Activated gamma-delta T cell treated with anti-CD3 and anti-CD28 coated beads, Interleukin-2, amount 50 U/mL, for 16 hours (primary cell): ENCODE data around the gene PAQR7.
A peak's percentile ranks its signal among the peaks of the same experiment; 100 is the strongest.

Experiments
- DNase-seq: peaks from one replicate; pipeline ENCODE4 v3.0.0-alpha.2; 2020; ENCODE audit warnings: low read depth

The PAQR7 gene

DNA sequence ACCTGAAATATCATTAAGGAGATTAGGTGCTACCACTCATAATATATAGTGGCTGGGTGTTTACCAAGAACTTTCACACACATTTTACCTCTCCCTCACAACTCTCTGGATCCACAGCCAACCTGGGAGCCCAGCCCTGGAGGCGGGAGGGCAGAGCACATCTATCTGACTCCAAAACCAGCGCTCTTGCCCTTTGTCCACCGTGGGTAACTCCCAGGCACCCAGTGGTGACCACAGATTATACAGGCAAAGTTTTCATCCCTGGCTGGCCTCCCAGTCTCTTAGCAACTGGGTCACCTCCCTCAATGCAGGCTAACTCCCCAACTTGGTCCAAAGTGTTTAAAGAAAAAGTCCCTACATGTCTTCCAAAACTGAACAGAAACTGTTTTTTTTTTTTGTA is 2.4 kb downstream of the PAQR7 start:
- DNase-seq, result no peak

- DNase-seq, result no peak
These were observed 2.8 kb downstream of the PAQR7 start for GRCh38 chr1:25872713-25873112.

DNA sequence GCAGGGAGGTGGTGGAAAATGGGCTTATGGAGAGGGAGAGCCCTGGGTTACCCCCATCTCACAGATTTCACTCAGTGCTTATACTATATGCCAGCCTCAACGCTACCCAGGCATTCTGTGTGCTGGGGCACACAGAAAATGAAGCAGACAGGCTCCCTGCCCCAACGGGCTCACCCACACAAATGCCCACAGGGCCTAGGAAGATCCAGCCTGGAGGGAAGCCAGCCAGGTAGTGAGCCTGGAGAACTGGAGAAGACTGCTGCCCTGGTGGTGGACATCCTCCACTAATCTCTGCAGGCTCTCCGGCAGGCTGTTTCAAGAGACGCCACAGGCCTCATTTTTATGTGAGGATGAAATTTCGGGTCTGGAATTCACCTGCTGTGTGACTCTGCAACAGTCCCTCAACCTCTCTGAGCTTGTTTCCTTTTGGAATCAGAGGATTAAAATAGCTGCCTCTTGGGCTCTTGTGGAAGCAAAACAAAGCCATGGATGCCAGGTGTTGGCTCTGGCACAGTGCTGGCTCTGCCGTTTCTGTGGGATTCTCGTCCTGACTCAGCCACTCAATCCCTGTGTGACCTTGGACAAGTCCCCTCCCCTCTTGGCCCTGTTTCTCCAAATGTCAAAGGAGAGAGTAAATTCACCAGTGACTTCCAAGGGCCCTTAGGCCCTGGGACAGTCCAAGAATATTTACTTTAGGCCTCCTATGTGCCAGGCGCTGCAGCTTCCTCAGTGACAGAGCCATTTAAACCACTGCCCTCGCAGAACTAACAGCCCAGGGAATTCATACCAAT is 3.6 kb downstream of the PAQR7 start:
- DNase-seq, result no peak

DNA sequence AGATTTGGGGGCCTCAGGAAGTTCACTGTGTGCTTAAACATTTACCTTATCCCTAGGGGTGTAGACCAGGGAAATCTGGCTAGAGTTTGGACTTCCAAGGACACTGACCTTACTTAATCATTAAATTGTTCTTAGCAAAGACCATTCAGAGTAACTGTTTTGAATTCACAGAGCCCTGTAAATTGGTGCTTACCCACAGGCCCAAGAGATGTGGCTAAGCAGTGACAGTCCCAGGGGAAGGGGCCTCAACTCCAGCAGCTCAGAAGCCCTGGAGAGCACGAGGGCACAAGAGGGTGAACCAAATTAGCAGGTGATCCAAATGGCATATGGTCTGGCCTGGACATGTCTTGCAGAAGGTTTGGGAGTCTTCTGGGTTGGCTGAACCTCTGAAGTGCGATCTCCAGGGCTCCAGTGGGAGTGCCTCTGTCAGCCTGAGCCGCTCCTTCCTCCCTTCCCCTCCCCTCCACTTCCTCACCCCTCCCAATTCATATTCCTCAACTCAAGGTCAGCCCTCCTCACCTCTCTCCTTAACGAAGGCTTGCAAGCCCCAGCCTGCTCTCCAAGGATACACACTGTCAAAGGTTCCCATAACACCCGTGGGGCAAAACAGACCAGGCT is 4.3 kb downstream of the PAQR7 start:
- no peak for DNase-seq

DNA sequence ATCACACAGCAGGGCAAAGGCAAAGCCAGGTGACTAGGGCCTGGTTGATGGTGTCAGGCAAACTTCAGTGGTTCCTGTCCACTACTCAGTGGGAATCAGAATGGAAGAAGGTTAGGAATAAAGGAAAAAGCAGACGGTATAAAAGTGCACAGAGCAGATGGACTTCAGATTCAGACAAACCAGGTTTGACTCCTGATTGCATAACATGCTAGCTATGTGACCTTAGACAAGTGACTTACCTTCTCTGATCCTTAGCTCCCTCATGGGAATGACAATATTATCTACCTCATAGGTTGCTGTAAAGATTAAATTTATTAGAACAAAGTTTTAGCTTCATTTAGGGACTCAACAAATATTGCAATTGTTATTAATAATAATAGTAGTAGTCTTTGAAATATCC is 4.9 kb downstream of the PAQR7 start:
- no peak for DNase-seq

DNA sequence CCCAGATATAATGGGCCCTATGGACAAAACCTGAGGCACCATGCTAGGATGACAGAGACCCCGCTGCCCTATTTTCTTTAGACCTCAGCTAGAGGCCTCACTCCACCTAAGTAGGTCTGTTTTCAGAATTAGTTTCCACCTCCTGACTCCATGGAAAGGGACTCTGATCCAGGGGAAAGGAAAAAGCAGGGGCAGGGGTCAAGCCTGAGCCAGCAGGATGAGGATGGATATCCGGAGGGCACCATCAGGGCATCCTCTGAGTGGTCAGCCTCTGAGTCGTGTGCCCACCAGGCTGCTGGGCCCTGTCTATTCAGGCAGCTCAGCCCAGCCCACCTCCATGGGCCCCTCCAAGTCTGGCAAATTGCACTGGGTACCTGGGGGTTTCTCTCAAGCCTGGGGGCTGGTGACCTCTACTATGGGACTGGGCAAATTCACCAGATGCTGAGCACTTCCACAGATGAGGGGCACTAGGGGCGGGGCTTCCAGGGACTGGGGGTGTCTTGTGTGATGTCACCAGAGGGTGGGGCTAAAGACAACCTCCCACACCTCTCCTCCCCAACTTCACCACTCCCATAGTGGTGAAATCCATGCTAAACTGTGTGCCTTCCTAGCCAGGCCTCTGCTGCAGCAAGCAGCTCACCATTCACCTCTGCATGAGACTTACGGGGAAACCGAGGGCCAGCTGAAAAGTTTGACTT is 5.5 kb downstream of the PAQR7 start:
- DNase-seq, result no peak

- DNase-seq, result no peak
These were observed 8.1 kb downstream of the PAQR7 start for GRCh38 chr1:25867210-25867991.

- DNase-seq, result no peak
These were observed 9.2 kb downstream of the PAQR7 start for GRCh38 chr1:25866288-25866687.

DNA sequence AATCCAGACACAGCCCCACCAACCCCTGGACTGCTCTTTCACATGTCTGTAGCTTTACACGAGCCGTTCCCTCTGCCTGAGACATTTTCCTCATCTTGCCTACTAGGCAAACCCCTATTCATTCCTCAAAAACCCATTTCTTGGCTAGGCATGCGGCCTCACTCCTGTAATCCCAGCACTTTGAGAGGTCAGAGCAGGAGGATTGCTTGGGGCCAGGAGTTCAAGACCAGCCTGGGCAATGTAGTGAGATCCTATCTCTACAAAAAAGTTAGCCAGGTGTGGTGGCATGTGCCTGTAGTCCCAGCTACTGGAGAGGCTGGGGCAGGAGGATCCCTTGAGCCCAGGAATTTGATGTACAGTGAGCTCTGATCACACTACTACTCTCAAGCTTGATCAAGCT is 11.1 kb downstream of the PAQR7 start:
- DNase-seq, result no peak

DNA sequence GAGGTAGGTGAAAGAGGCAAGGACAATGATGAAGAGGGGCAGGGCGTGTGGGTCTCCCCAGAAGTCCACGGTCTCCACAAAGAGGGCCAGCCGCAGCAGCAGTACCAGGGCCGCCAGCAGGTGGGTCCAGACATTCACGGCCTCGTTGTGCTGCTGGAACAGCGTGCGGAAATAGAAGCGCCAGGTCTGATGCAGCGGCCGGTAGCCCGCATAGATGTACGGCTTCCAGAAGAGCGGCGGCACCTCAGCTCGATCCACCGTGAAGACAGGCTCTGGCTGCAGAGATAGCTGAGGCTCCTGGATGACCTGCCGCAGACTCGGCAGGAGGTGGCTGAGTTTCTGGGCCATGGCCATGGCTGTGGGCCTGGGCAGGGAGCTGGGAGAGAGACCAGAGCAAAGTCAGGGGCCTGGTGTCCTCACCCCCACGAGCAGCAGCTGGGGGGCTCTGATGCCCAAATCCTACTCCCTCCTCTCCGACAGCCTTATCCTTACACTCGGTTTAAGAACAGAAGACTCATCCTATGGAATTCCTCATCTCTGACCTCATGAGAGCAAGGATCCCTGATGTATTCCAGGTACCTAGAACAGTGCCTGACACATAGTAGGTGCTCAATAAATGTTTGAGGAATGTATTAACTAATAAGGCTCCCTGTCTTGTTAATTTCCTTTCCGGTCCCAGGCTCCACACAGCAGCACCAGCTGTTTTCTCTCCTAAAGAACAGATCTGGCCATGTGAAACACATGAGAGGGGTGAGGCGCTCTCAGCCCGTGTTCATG is 11.8 kb downstream of the PAQR7 start:
- no peak for DNase-seq

DNA sequence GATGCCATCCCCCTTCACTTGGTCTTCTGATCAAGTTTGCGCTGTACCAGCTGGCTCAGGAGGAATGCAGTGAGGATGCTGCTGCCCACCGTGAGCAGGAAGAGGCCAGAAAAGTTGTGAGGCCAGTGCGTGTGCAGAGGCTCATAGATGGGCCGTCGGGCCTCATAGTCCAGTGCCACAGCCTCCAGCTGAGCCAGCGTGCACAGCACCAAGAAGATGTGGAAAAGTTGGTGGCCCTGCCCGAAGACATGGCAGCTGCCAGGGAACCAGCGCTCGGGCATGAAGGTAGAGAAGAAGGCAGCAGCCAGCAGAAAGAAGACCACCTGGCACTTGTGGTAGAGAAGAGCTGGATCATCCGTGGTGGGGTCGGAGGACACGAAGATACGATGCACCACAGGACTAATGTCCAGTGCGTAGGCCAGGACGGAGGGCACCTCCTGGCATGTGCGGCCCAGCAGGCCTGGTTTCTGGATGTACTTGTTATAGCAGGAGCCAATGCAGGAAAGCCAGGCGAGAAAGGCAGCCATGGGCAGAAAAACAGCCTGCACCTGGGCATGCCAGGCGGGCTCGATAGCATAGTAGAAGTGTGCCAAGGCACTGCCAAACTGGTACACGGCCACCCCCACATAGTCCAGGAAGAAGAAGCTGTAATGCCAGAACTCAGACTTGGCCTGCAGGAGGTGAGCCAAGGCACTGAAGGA is 12.6 kb downstream of the PAQR7 start:
- DNase-seq, result no peak

GRCh38 chr1:25861316-25862286 is 13.9 kb downstream of the PAQR7 start:
- no peak for DNase-seq

DNA sequence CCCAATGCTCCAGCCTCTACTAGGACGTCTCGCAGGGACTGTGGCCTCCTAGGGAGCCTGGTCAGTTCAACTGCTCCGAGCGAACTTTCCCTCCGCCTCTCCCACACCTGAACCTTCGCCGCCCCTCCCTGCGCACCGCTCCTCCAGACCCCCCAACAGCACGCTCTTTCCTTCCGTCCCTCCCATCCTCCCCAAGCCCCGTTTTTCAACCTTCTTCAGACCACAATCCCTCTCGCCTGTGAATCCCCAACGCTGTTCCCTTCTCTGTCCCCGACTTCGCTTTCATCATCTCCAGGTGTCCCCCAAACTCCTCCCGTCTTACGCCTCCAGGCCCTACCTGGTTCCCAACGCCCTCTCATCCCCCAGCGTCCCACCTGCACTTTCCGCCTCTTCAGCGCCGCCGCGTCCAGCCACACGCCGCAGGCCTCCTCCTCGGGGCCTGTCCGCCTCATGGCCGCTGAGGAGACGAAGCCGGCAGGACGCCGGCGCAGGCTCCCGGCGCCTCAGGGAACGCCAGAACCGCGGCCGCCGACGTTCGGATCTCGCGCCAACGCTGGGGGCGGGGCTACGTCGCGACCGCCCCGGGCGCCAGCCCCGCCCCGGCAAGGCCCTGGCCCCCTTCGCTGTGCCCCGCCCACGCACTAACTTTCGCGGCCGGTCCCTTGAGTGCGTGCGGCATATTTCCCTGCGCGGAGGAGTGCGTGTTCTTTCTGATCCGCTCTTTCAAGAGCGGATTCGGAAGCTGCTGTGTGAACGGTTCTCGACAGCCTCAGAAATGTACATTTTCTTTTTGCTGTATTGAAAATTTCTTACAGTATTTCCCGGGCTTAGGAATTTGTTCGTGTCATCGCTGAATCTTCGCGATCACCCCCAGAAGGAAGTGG is 16.4 kb downstream of the PAQR7 start, which contains the start of gene AUNIP:
Gene AUNIP, minus strand, starts transcription at position 552 of the 884 bp plus-strand sequence. Its CDS starts 100 bp downstream, at position 452.
- peak; percentile 85 for DNase-seq

GRCh38 chr1:25858494-25858893 is 17.0 kb downstream of the PAQR7 start:
- no peak for DNase-seq

- DNase-seq, result no peak
These were observed 18.7 kb downstream of the PAQR7 start for GRCh38 chr1:25856856-25857255.

DNA sequence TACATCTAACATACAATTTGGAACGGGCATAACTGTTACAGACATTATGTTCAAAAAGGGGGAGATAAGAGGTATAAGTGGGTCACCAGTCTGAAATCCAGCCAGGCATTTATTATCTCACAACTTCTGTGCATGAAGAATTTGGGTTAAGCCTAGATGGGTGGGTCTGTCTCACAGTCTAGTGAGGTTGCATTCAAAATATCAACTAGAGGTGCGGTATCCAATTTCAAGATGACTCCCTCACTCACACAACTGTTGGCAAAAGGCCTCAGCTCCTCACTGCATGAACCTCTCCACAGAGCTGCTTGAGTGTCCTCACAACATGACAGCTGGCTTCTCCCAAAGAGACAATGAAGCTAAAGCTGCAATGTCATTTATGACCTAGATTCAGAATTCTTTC is 21.0 kb downstream of the PAQR7 start:
- DNase-seq, result no peak

DNA sequence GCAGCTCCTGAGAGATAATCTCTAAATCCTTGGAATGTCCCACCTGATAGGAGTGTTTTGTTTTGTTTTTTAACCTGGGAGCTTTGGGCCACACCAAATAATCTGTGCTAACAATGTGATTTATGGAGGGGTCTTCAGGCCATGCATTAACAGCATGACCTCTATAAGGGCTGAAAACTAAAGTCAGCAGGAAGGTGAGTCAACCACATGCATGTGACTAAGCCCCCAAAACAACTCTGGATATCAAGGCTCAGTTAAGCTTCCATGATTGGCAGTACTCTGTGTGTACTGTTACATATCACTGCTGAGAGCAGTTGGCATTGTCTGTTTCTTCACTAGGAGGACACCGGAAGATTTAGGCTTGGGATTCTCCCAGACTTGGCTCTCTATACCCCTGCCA is 27.0 kb downstream of the PAQR7 start:
- no peak for DNase-seq

DNA sequence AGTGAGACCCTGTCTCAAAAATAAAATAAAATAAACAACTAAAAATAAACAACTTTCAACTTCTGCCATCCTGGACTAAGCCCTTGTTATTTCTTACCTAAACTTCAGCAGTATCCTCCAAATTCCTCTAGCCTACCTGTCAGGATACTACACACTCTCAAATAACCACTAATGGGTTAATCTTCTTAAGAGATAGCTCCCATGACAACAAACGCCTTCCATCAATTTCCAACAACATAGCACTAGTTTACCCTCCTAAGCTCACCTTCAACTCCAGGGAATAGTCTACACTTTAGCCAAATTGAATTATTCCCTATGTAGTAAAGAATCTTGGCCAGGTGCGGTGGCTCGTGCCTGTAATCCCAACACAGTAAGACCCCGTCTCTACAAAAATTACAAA is 27.6 kb downstream of the PAQR7 start:
- DNase-seq, result no peak

DNA sequence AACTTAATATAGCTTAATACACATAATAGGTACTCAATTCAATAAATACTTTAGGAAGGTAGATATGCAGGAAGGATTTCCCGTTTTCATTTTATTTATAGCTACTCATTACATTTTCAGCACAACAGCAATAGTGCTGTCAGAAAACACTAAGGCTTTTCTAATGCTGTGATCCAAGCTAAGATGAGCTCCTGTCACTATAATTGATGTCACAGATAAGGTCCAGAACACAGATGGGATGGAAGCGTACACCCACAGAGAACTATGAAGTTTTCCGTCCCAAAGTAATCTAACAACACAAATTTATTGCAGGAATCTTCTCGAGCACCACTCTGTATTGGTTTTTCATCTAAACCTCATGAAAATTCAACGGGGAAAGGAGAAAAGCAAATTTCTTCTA is 29.8 kb downstream of the PAQR7 start:
- DNase-seq, result no peak
